ENCODE data around the gene JAKMIP2. TPM values are rescaled to one million over a fixed set of nuclear protein-coding genes. Genes with fewer than 3 reads are reported as not detected.
A peak's percentile ranks its signal among the peaks of the same experiment; 100 is the strongest.
"Not testable (repeated sequence)": the region's sequence is repeated elsewhere in the genome, so short reads cannot be mapped to it uniquely, and the experiment has no call there.

JAKMIP2 gene
- total and polyA plus RNA-seq, 2 donors from 2014 or later = 0.38 to 0.71 TPM

- H3K36me3 ChIP-seq (ENCODE audit: control insufficient read depth in 2 of 3, insufficient read depth in 3 of 3, low read length in 3 of 3) = no peaks in the 10 kb centered on the region
- TF ChIP-seq CTCF (IDR thresholded peaks at IDR 0.05; ENCODE audit: borderline replicate concordance, extremely low read depth, insufficient read depth) = no peak
- H3K9me3 ChIP-seq (ENCODE audit: control insufficient read depth in 2 of 3, insufficient read depth in 1 of 3, low read length in 3 of 3) = no peaks in the 10 kb centered on the region
- FAIRE-seq = no peak
- H3K27ac ChIP-seq (ENCODE audit: low read depth in 2 of 2, low read length in 2 of 2) = no peak overlapping the region
- intact Hi-C loops (cut with DNase I) = no loop called here
- no peak overlapping the region for H3K4me3 ChIP-seq (ENCODE audit: low read length in 3 of 3)
- H3K9ac ChIP-seq (ENCODE audit: low read length in 3 of 3) = no peak overlapping the region
- H3K27me3 ChIP-seq (ENCODE audit: control insufficient read depth, insufficient read depth, low read length) = no peaks in the 10 kb centered on the region
- DNase-seq = no peak
- no peaks in the 10 kb centered on the region for H3K4me1 ChIP-seq (ENCODE audit: control insufficient read depth in 2 of 3, insufficient read depth in 2 of 3, low read depth in 1 of 3, low read length in 3 of 3)
Observed at GRCh38 chr5:147557876-147558745, 224.4 kb downstream of the JAKMIP2 start.

GRCh38 chr5:147555176-147555575, 227.4 kb downstream of the JAKMIP2 start:
- TF ChIP-seq CTCF (IDR thresholded peaks at IDR 0.05; ENCODE audit: borderline replicate concordance, extremely low read depth, insufficient read depth) = no peak
- Histone ChIP-seq H3K9me3 (ENCODE audit: control insufficient read depth in 2 of 3, insufficient read depth in 1 of 3, low read length in 3 of 3) (no peaks in the 10 kb centered on the region), H3K36me3 (ENCODE audit: control insufficient read depth in 2 of 3, insufficient read depth in 3 of 3, low read length in 3 of 3) (no peaks in the 10 kb centered on the region), H3K4me1 (ENCODE audit: control insufficient read depth in 2 of 3, insufficient read depth in 2 of 3, low read depth in 1 of 3, low read length in 3 of 3) (no peaks in the 10 kb centered on the region), H3K9ac (ENCODE audit: low read length in 3 of 3) (no peak overlapping the region), H3K27ac (ENCODE audit: low read depth in 2 of 2, low read length in 2 of 2) (no peak overlapping the region), H3K4me3 (ENCODE audit: low read length in 3 of 3) (no peak overlapping the region), H3K27me3 (ENCODE audit: control insufficient read depth, insufficient read depth, low read length) (no peaks in the 10 kb centered on the region)
- intact Hi-C loops (cut with DNase I) = no loop called here
- DNase-seq (no peak), FAIRE-seq (no peak)

GRCh38 chr5:147554261-147554817, 228.2 kb downstream of the JAKMIP2 start:
- intact Hi-C loops (cut with DNase I) = no loop called here
- DNase-seq = peak in 3 of 5 donors; percentile 27 to 88 (median 67)
- FAIRE-seq = no peak
- H3K4me3 ChIP-seq (ENCODE audit: low read length in 3 of 3) = peak overlapping the region in 1 of 3 donors; percentile 34
- H3K27ac ChIP-seq (ENCODE audit: low read depth in 2 of 2, low read length in 2 of 2) = no peak overlapping the region
- H3K27me3 ChIP-seq (ENCODE audit: control insufficient read depth, insufficient read depth, low read length) = no peaks in the 10 kb centered on the region
- H3K4me1 ChIP-seq (ENCODE audit: control insufficient read depth in 2 of 3, insufficient read depth in 2 of 3, low read depth in 1 of 3, low read length in 3 of 3) = no peaks in the 10 kb centered on the region
- H3K9me3 ChIP-seq (ENCODE audit: control insufficient read depth in 2 of 3, insufficient read depth in 1 of 3, low read length in 3 of 3) = no peaks in the 10 kb centered on the region
- no peak for TF ChIP-seq CTCF (IDR thresholded peaks at IDR 0.05; ENCODE audit: borderline replicate concordance, extremely low read depth, insufficient read depth)
- no peak overlapping the region for H3K9ac ChIP-seq (ENCODE audit: low read length in 3 of 3)
- H3K36me3 ChIP-seq (ENCODE audit: control insufficient read depth in 2 of 3, insufficient read depth in 3 of 3, low read length in 3 of 3) = no peaks in the 10 kb centered on the region

- H3K4me3 ChIP-seq (ENCODE audit: low read length in 3 of 3); H3K36me3 ChIP-seq (ENCODE audit: control insufficient read depth in 2 of 3, insufficient read depth in 3 of 3, low read length in 3 of 3); FAIRE-seq; H3K9me3 ChIP-seq (ENCODE audit: control insufficient read depth in 2 of 3, insufficient read depth in 1 of 3, low read length in 3 of 3); H3K4me1 ChIP-seq (ENCODE audit: control insufficient read depth in 2 of 3, insufficient read depth in 2 of 3, low read depth in 1 of 3, low read length in 3 of 3); H3K9ac ChIP-seq (ENCODE audit: low read length in 3 of 3); intact Hi-C loops (cut with DNase I); DNase-seq; H3K27ac ChIP-seq (ENCODE audit: low read depth in 2 of 2, low read length in 2 of 2); H3K27me3 ChIP-seq (ENCODE audit: control insufficient read depth, insufficient read depth, low read length): not testable (repeated sequence)
Observed at GRCh38 chr5:147553817-147554216, 228.7 kb downstream of the JAKMIP2 start.

Measured in kidney (tissue), 14 donors.